Left ventricle myocardium inferior (tissue), 1 donor: ENCODE measurements around the gene PRKG1. TPM values are rescaled to one million over a fixed set of nuclear protein-coding genes. Genes with fewer than 3 reads are reported as not detected.

Source experiments
- DNase-seq: peaks from one replicate; pipeline ENCODE4 v3.0.0-alpha.2; 2020
- H3K27ac ChIP-seq: fragments of 200-600 bp; replicated peaks from 2 replicates; pipeline ENCODE4 v1.8.0; 2021
- H3K27me3 ChIP-seq: fragments of 200-600 bp; 2 replicates; pipeline ENCODE4 v1.8.0; 2021; ENCODE audit warnings: low read depth
- H3K36me3 ChIP-seq: fragments of 200-600 bp; 2 replicates; pipeline ENCODE4 v1.8.0; 2021
- H3K4me1 ChIP-seq: fragments of 200-600 bp; 2 replicates; pipeline ENCODE4 v1.8.0; 2021
- H3K4me3 ChIP-seq: fragments of 200-600 bp; 2 replicates; pipeline ENCODE4 v1.8.0; 2021; ENCODE audit warnings: mild to moderate bottlenecking, moderate library complexity
- H3K9me3 ChIP-seq: fragments of 200-600 bp; replicated peaks from 2 replicates; pipeline ENCODE4 v1.8.0; 2021
- intact Hi-C: fragments of 100-400 bp; cut with micrococcal nuclease; formaldehyde crosslinking; loops from one replicate; pipeline ENCODE4 v1.11.0; 2022
- total RNA-seq: library from RNA; stranded (reverse); fragmentation: NEBNext Ultra II Directional; extraction: Animal tissue kit (Norgen Biotek cat#: 25700); gene quantifications from one replicate; pipeline ENCODE4 v1.2.1, GENCODE V29; 2021
- TF ChIP-seq, protein P1 (sequence below): fragments of 200-600 bp; IDR thresholded peaks from 2 replicates; pipeline ENCODE4 v1.8.0; 2021; ENCODE audit warnings: antibody characterized with exemption, mild to moderate bottlenecking, borderline replicate concordance
- donor health status: DM: no; HTN: yes; CAD: no; lungs with severe emphysema.

The PRKG1 gene
- total RNA-seq, 1 donor from 2014 or later: 38.9 TPM

DNA sequence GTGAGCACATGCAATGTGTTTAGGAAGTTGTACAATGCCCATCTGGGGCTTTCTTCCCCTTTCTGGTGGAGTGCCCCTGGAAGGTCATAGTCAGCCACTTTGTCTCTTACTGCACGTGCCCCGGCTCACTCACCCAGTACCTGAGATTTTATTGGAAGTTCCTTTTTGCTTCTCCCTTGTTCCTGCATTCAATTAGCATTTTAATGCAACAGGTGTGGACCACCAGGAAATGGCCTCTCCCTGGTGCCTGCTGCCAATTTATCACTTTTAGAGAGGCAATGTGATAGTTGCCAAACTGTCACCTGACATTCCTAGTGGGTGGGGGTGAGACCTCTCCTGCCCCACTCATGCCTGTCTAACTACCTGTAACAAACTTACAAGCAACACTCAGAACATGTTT, 946.4 kb downstream of the PRKG1 start:
- intact Hi-C loops: no loop called here
- no peaks in the 10 kb centered on the region for H3K36me3 ChIP-seq
- H3K4me1 ChIP-seq: no peaks in the 10 kb centered on the region
- no peak for DNase-seq
- H3K27me3 ChIP-seq: no peaks in the 10 kb centered on the region
- H3K4me3 ChIP-seq: no peak overlapping the region
- TF ChIP-seq, protein P1, sequence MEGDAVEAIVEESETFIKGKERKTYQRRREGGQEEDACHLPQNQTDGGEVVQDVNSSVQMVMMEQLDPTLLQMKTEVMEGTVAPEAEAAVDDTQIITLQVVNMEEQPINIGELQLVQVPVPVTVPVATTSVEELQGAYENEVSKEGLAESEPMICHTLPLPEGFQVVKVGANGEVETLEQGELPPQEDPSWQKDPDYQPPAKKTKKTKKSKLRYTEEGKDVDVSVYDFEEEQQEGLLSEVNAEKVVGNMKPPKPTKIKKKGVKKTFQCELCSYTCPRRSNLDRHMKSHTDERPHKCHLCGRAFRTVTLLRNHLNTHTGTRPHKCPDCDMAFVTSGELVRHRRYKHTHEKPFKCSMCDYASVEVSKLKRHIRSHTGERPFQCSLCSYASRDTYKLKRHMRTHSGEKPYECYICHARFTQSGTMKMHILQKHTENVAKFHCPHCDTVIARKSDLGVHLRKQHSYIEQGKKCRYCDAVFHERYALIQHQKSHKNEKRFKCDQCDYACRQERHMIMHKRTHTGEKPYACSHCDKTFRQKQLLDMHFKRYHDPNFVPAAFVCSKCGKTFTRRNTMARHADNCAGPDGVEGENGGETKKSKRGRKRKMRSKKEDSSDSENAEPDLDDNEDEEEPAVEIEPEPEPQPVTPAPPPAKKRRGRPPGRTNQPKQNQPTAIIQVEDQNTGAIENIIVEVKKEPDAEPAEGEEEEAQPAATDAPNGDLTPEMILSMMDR: no peak
- H3K27ac ChIP-seq: no peak overlapping the region
- peaks cover 30% of the 10 kb centered on the region for H3K9me3 ChIP-seq

DNA sequence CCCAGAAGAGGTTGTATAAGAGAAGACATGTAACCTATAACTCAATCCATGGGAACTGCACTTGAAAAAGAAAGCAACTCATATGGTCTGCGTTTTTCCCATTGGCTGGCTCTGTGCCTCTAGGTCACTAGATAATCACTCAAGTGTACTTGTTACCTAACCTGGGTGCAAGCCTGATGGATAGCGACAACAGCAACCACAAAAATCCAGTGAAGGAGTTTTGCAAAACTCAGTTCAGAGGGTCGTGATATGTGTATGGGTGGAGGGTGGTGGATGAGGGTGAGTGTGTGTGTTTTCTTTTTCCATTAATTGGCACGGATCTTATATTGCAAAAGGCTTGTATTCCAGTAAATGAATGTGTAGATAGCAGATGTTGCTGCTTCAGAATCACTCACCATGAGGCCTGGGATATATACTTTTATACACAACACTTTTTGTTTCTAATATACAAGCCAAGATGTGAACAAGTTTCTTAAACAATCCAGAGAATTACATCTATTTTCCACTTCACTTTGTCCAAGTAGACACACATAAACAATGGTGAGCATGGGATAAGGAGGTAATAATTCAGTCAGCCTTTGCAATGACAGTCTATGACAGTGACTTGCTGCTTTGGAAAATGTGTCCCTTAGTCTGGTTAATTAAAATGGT, 952.9 kb downstream of the PRKG1 start:
- DNase-seq: no peak
- no peak overlapping the region for H3K27ac ChIP-seq
- intact Hi-C loops: no loop called here
- no peaks in the 10 kb centered on the region for H3K4me1 ChIP-seq
- TF ChIP-seq, protein P1: no peak
- H3K4me3 ChIP-seq: no peak overlapping the region
- no peaks in the 10 kb centered on the region for H3K27me3 ChIP-seq
- no peaks in the 10 kb centered on the region for H3K36me3 ChIP-seq
- H3K9me3 ChIP-seq: peaks cover 33% of the 10 kb centered on the region

DNA sequence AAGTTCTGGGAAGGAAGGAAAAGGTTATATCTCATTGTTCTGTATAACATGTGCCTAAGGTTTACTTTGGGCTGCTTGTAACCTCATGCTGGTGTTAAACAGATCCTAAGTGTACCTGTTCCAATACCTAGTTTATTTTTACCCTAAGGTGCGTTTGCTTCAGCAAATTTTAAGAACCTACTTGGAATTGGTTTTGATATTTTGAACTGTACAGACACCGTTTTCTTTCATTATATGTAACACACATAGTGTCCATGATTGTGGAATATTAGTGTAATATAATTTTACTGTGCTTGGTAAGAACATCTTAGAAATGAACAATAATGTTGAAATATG, 954.2 kb downstream of the PRKG1 start:
- intact Hi-C loops: no loop called here
- TF ChIP-seq, protein P1: no peak
- Histone ChIP-seq H3K27ac (no peak overlapping the region), H3K36me3 (no peaks in the 10 kb centered on the region), H3K4me3 (no peak overlapping the region), H3K27me3 (no peaks in the 10 kb centered on the region), H3K9me3 (peaks cover 24% of the 10 kb centered on the region), H3K4me1 (no peaks in the 10 kb centered on the region)
- DNase-seq: no peak

DNA sequence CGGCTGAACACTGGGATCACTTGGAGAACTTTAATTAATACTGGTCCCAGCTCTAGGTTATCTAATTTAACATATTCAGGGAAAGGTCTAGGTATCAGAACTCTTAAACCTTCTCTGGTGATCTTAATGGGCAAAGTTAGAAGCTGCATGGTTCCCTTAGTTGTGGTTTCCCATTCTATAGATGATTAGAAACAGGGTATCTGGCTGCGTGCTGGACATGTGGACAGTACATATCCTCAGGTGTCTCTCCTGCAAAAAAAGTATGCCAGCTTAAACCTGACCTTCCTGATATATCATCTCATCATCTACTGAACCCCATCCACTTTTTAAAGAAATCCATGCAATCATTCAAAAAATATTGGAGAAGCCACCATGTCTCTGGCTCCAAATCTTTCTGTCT, 955.3 kb downstream of the PRKG1 start:
- Histone ChIP-seq H3K36me3 (no peaks in the 10 kb centered on the region), H3K9me3 (peaks cover 12% of the 10 kb centered on the region), H3K4me3 (no peak overlapping the region), H3K27me3 (no peaks in the 10 kb centered on the region), H3K4me1 (no peaks in the 10 kb centered on the region), H3K27ac (no peak overlapping the region)
- no peak for DNase-seq
- intact Hi-C loops: no loop called here
- TF ChIP-seq, protein P1: no peak

DNA sequence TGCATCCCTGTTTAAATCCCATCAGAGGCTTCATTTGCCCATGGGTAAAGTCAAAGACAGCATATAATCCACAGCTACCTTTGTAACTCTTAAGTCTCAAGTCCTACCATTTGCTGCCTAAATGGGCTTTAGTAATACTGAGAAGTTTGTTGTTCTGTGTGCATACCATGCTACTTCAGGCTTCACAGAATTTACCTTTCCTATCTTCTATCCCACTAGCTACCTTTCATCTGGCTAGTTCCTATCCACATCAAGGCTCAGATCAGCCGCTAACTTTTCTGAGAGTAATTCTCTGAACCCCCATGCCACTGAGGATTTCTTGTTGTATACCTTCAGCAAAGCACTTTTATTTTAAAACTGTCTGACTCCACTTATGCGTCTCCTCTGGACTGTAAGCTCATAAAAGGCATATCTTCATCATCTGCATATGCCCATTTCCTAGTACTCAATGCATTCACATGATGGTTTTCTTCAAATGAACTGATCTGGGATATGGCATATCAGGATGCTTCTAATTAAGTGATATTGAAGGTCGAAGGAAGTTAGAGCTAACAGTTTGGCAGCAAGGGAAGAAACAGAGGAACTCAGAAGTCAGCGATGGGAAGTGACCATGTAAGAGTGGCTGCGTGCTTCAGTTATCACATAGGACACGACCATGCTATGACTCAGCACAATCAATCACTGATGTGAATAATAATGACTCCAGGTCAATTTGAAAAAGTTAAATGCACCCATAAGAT, 955.9 kb downstream of the PRKG1 start:
- no peak for DNase-seq
- TF ChIP-seq, protein P1: no peak
- H3K9me3 ChIP-seq: peaks cover 8% of the 10 kb centered on the region
- H3K4me3 ChIP-seq: no peak overlapping the region
- no peaks in the 10 kb centered on the region for H3K36me3 ChIP-seq
- intact Hi-C loops: no loop called here
- no peaks in the 10 kb centered on the region for H3K4me1 ChIP-seq
- H3K27ac ChIP-seq: no peak overlapping the region
- H3K27me3 ChIP-seq: no peaks in the 10 kb centered on the region
